HG02763 (cell line): ENCODE results near the gene GATAD1.
"Not testable (repeated sequence)": the region's sequence is repeated elsewhere in the genome, so short reads cannot be mapped to it uniquely, and the experiment has no call there.

Experiments
- ATAC-seq: cut with Tn5 transposase; IDR thresholded peaks from one replicate; pipeline ENCODE4 v1.9.1; 2021; ENCODE audit warnings: mild to moderate bottlenecking, moderate library complexity; ENCODE audit not compliant: unreplicated experiment

Gene GATAD1

GRCh38 chr7:92436612-92437445 is 10.5 kb upstream of the GATAD1 start:
- no peak for ATAC-seq

GRCh38 chr7:92437956-92438491 is 9.3 kb upstream of the GATAD1 start:
- ATAC-seq = no peak

- not testable (repeated sequence) for ATAC-seq
Measured at GRCh38 chr7:92442720-92443119, 4.6 kb upstream of the GATAD1 start.

GRCh38 chr7:92446869-92447344 is 375 bp upstream of the GATAD1 start:
- ATAC-seq = no peak

GRCh38 chr7:92448205-92448747 is 994 bp downstream of the GATAD1 start:
- ATAC-seq = peak; percentile 36

GRCh38 chr7:92451645-92452044 is 4.4 kb downstream of the GATAD1 start:
- ATAC-seq = no peak

GRCh38 chr7:92456236-92456635 is 9.0 kb downstream of the GATAD1 start:
- no peak for ATAC-seq

- no peak for ATAC-seq
Measured at GRCh38 chr7:92460109-92460508, 12.8 kb downstream of the GATAD1 start.

GRCh38 chr7:92460510-92460909 is 13.2 kb downstream of the GATAD1 start:
- no peak for ATAC-seq

GRCh38 chr7:92461027-92462003 is 14.0 kb downstream of the GATAD1 start:
- peak; percentile 58 for ATAC-seq

- ATAC-seq = no peak
Measured at GRCh38 chr7:92462560-92462959, 15.3 kb downstream of the GATAD1 start.

GRCh38 chr7:92464515-92464914 is 17.2 kb downstream of the GATAD1 start:
- no peak for ATAC-seq

GRCh38 chr7:92466682-92467081 is 19.4 kb downstream of the GATAD1 start:
- no peak for ATAC-seq

GRCh38 chr7:92468589-92468988 is 21.3 kb downstream of the GATAD1 start:
- ATAC-seq = not testable (repeated sequence)

GRCh38 chr7:92473989-92474388 is 26.7 kb downstream of the GATAD1 start:
- not testable (repeated sequence) for ATAC-seq

GRCh38 chr7:92475261-92475770 is 28.0 kb downstream of the GATAD1 start:
- ATAC-seq = not testable (repeated sequence)

- ATAC-seq = not testable (repeated sequence)
Measured at GRCh38 chr7:92475851-92476590, 28.7 kb downstream of the GATAD1 start.

GRCh38 chr7:92477681-92478080 is 30.4 kb downstream of the GATAD1 start, which contains the start of gene ERVW-1:
TSS of gene ERVW-1 (minus strand) at chr7:92477946. CDS start at chr7:92470381, 7,565 bp downstream.
- not testable (repeated sequence) for ATAC-seq

GRCh38 chr7:92478095-92478494 is 30.8 kb downstream of the GATAD1 start:
- no peak for ATAC-seq

- no peak for ATAC-seq
Measured at GRCh38 chr7:92478711-92479110, 31.4 kb downstream of the GATAD1 start.
